Stimulated activated CD4-positive, alpha-beta T cell treated with anti-CD3 and anti-CD28 coated beads, TNF-alpha, amount 100 ng/mL, for 4 hours (primary cell): ENCODE results near the gene DNPH1.

Experiments
- DNase-seq, 3 experiments: peaks; one replicate each; pipeline ENCODE4 v3.0.0-alpha.2; 2020; ENCODE audit warnings: low read depth in 3 of 3

Gene DNPH1

DNA sequence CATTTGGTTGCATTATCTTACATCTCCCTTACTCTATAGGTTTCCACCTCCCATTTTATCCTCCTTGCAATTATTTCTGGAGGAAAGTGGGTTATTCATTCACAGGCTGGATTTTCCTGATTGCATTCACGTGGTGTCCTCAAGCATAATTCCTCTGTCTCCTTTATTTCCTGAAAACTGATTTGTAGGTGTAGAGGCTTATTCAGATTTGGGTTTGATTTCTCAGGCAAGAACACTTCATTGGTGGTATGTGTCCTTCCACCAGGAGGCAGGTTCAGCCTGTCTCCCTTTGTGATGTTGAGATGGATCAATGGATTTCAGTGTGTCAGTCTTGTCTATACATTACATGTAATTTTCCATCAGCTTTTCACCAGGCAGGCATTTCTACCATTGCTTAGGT, 17.3 kb downstream of the DNPH1 start:
- no peak for DNase-seq

DNA sequence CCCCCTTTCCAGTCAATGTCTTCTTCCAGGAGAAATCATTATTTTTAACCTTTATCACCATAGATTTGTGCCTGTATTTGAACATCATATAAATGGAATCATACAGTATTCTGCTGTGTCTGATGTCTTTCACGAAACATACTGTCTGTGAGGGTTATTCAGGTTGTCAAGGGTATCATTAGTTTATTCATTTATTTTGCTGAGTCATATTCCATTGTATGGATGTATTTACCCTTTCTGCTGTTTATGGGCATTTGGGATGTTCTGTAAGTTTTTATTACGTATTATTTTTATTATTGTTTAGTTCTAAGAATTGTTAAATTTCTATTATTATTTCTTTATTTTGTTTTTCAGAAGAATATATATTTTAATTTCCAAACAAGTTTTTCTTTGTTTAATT, 22.0 kb downstream of the DNPH1 start:
- no peak for DNase-seq

DNA sequence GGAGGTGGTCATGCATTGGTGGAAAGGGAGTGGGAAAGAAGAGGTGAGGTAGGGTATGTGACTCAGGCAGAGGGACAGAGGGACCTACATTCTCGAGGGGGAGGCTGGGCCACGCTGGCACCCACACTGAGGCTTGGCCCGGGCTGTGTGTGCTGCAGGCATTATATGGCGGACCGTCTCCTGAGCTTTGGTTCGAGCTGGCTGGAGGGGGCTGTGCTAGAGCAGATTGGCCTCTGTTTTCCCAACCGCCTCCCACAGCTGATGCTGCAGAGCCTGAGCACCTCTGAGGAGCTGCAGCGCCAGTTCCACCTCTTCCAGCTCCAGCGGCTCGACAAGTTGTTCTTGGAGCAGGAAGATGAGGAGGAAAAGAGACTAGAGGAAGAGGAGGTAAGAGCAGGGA, 23.4 kb downstream of the DNPH1 start:
- no peak for DNase-seq

DNA sequence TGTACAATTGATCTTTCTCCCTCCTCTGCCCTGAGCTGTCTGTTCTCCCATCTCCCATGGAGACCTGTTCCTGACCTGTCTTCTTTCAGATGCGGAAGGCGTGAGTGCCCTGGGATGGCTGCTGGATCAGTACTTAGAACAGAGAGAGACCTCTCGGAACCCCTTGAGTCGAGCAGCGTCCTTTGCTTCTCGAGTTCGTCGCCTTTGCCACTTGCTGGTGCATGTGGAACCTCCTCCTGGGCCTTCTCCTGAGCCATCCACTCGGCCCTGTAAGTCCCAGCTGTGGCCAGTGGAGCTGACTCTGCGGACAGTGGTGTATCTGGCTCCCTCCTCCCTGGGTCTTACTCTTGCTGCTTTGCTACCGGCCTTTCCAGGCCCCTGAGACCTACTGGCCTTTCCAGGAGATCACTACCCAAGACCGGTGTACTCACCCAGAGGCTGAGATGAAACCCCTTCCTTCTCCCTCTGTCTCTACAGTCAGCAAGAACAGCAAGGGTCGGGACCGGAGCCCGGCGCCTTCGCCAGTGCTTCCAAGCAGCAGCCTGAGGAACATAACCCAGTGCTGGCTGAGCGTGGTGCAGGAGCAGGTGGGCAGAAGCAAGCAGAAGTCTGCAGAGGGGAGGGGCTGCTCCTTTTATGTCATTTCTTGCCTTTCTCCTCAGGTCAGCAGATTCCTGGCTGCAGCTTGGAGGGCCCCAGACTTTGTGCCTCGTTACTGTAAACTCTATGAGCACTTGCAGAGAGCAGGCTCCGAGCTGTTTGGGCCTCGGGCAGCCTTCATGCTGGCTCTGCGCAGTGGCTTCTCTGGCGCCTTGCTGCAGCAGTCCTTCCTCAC, 24.8 kb downstream of the DNPH1 start:
- no peak for DNase-seq

DNA sequence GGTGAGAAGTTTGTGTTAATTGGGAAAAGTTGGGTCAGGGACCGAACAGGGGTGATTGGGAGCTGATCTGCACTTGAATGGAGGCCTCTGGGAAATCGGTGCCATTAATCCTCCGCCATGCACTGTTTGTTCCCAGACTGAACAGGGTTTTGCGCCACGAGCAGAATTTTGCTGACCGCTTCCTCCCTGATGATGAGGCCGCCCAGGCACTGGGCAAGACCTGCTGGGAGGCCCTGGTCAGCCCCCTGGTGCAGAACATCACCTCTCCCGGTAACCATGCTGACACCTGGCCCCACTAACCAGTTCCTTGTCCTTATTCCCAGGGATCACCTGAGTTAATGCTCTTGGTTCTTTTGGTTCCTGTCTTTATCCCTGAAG, 25.6 kb downstream of the DNPH1 start:
- no peak for DNase-seq

DNA sequence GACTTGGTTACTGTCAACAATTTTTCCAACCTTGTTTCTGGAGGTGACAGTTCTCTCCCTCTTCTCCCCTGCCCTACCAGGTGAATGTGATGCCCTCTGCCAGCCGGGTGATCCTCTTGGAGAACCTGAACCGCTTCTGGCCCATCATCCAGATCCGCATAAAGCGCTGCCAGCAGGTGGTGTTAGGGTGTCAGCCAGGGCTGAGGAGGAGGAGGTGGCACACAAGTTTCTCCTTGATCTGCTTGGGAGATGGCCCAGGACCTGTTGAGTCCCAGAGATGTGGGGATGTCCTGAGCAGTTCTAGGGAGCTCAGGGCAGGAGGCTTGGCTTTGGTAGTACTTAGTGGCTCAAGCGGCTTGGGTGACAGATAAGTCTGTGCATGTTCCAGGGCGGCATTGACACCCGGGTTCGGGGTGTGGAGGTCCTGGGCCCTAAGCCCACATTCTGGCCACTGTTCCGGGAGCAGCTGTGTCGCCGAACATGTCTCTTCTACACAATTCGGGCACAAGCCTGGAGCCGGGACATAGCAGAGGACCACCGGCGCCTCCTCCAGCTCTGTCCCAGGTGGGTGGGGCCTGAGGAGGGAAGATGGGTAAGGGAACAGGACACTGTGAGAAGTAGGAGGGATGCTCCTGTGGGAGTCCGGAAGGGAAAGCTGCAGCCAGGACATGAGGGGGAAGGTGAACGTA, 26.1 kb downstream of the DNPH1 start:
- no peak for DNase-seq

DNA sequence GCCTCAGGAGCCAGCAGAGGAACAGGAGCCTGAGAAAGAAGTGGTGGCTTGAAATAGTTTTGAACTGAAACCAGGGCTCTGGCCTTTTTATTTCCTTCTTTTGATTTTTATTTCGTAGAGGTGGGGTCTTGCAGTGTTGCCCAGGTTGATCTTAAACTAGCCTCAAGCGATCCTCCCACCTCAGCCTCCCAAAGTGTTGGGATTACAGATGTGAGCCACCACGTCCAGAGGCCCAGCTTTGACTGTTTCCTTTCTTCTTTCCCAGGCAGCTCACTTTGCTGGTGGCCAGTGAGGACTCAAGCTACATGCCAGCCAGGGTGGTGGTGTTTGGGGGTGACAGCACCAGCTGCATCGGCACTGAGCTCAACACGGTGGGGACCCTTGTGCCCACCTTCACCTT, 26.8 kb downstream of the DNPH1 start:
- no peak for DNase-seq

DNA sequence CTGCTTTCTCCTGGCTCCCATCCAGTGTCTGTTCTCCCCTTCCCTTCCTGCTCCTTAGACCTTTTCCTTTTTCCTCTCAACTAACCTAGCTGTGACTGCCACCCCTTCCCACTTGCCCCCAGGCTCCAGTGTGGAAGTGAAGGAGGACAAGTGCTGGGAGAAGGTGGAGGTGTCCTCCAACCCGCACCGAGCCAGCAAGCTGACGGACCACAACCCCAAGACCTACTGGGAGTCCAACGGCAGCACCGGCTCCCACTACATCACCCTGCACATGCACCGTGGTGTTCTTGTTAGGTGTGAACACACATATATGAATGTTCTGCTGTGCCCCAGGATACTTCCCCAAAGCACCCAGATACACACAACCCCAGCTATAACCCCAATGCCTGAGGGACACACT, 28.7 kb downstream of the DNPH1 start:
- DNase-seq: no peak

DNA sequence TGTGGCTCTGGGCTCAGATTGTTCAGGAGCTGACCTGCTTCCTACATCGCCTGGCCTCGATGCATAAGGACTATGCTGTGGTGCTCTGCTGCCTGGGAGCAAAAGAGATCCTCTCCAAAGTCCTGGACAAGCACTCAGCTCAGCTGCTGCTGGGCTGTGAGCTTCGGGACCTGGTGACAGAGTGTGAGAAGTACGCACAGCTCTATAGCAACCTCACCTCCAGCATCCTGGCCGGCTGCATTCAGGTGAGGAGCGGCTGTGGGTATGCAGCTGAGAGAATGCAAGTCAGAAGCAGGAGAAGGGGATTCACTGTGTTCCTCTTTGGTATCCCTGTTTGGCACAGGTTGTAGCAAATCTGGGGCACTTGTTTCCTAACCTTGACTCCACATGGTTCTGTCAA, 29.4 kb downstream of the DNPH1 start:
- DNase-seq: no peak

DNA sequence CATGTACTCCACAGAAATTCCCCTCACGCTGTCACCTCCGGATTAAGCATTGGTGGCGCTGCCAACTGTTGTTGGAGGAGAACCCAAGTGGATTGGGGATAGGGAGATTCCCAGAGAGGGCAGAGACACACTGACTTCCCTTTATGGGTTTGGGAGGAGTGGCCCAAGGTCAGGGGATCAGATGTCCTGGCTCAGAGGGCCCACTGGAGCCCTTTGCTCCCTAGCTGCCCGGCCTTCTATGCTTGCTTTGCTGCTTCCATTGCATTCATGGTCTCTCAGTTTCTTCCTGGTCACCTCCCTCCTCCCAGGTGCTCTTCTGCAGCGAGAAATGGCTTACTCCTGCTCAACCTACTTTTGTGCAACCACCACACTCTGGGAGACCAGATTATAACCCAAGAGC, 32.9 kb downstream of the DNPH1 start:
- DNase-seq: no peak

DNA sequence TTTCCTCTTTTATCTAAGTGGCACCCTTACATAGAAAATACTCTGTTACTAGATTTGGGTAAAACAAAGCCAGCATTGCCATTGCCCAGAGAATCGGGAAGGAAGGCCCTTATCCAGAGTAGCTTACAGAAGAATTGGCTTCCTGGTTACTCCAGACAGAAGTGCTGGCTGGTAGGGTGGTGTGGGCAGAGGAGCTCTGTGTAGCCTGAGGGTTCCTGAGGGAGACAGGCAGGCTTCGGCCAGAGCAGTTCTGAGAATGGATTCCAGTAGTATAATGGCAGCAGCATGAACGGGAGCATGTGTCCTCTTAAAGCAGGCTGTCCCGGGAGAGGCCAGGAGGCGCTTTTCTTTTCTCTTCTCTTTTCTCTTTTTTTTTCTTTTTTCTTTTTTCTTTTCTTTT, 35.4 kb downstream of the DNPH1 start:
- DNase-seq: no peak

DNA sequence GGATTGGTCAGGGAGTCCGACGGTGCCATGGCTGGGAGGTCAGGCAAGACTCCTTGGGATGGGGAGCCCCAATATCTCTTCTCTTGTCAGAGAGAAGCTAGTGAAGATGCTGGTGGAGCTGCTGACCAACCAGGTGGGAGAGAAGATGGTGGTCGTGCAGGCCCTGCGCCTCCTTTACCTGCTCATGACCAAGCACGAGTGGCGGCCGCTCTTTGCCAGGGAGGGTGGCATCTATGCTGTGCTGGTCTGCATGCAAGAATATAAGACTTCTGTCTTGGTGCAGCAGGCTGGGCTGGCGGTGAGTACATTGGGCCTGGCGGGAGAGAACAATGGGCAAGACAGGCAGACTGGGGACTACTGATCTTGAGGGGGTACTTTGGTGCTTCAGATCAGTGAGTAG, 36.4 kb downstream of the DNPH1 start:
- no peak for DNase-seq

DNA sequence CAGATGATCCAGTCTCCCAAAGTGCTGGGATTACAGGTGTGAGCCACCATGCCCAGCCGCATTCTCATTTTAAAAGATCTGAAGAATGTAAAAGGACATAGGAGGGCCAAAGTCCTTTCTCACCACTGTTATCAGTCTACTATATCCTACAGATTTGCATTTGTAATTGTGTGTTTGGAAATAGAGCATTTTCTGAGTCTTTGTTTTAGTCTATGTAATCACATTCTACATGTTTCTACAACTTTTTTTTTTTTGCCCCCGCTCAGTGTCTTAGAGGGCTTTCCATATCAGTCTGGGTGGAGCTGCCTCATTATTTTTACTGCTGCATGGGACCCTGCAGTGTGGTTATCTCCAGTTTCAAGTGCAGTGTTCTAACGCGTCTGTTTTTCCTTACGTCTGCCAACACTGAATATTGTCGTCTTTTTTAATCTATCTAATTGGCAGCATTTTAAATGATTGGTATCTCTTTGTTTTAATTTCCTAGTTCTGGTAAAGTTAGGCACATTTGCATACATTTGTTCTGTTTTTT, 39.4 kb downstream of the DNPH1 start:
- no peak for DNase-seq

DNA sequence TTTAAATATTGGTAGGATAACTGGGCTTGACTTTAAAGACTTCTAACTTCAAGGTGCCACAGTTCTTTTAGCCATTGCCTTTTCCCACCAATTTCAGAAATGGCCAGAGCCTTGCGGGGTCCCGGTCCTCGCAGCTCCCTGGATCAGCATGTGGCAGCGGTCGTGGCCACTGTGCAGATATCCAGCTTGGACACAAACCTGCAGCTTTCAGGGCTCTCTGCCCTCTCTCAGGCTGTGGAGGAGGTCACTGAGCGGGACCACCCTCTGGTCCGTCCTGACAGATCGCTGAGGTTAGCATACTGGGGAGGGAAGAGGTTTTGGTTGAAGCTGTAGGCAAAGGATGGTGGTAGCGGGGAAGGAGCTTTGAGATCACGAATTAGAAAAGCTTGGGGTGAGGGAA, 40.9 kb downstream of the DNPH1 start:
- DNase-seq: no peak

DNA sequence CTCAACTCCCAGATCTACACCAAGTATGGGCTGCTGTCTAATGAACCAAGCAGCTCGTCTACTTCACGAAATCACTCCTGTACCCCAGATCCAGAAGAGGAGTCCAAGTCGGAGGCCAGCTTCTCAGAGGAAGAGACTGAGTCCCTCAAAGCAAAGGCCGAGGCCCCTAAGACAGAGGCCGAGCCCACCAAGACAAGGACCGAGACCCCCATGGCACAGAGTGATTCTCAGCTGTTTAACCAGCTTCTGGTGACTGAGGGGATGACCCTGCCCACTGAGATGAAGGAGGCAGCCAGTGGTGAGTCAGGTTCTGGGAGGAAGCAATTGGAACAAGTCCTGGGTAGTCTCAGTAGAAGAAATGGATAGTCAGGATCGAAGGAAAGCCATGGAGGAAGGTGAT, 41.5 kb downstream of the DNPH1 start:
- no peak for DNase-seq

DNA sequence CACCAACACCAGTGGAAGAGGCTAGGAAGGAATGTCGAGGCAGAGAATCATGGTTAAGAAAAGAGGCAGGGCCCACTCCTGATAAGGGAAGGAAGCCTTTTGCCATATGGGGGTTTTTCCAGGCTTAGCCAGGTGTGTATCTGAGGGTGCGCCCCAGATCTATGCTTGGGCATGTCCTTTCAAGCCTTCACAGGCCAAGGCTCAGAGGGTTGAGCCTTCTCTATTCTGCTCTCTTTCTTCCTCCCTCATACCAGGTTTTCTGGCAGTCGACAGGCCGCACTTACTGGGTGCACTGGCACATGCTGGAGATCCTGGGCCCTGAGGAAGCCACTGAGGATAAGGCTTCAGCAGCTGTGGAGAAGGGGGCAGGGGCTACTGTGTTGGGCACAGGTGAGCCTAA, 42.6 kb downstream of the DNPH1 start:
- DNase-seq: no peak

DNA sequence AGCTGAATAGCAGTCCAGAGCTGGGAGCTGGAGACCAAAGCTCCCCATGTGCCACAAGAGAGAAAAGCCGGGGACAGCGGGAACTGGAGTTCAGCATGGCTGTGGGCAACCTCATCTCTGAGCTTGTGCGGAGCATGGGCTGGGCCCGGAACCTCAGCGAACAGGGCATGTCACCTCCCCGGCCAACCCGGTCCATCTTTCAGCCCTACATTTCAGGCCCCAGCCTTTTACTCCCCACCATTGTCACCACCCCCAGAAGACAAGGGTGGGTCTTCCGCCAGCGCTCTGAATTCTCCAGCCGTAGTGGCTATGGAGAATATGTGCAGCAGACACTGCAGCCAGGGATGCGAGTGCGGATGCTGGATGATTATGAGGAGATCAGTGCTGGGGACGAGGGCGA, 43.3 kb downstream of the DNPH1 start:
- DNase-seq: no peak

DNA sequence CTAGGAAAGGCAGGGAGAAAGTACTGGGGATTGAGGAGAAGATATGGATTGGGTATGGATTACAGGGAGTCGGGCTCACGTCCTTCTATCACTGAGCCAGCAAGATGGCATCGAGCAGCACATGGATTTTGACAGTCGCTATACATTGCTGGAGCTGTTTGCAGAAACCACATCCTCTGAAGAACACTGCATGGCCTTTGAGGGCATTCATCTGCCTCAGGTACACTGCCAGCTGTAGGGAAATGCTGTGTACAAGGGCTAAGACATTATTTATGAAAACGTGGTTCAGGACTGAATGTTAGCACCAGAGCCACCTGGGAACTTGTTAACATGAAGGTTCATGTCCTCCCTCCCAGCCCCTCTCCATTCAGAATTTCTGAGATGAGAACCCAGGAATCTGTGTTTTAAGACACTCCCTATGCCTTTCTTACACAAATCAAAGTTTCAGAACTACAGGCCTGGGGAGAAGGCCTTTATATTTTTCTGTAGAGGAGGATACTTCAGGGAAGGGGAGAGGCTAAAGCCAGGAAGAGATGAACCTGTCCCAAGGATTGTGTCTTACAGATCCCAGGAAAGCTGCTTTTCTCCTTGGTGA, 43.8 kb downstream of the DNPH1 start:
- DNase-seq: no peak

DNA sequence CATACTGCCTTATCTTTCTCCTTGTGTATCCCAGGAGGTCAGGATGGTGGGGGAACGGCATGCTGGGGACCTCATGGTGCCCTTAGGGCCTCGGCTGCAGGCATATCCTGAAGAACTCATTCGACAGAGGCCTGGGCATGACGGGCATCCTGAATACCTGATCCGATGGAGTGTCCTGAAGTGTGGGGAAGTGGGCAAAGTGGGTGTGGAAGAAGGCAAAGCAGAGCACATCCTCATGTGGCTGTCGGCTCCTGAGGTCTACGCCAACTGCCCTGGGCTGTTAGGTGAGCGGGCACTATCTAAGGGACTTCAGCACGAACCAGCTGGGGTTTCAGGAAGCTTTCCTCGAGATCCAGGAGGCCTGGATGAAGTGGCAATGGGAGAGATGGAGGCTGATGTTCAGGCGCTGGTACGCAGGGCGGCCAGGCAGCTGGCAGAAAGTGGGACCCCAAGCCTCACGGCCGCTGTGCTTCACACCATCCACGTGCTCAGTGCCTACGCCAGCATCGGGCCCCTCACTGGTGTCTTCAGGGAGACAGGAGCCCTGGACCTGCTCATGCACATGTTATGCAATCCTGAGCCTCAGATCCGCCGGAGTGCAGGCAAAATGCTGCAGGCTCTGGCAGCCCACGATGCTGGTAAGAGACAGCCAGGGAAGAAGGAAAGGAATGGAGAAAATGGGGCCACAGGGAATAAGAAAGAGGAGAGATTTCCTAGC, 44.9 kb downstream of the DNPH1 start:
- DNase-seq: no peak

DNA sequence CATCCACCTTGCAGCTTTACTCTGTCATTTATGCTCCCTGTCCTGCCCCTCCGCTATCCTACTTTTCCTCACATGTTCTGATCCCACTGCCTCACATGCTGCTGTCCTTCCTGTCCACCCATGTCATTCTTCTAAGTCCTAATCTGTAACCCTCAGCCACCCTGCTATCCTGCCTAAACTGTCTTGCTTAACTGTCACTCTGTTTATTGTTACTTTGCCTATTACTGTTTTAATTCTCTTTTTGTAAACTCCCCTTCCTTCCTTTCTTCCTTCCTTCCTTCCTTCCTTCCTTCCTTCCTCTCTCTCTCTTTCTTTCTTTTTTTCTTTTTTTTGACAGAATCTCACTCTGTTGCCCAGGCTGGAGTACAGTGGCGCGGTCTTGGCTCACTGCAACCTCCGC, 45.8 kb downstream of the DNPH1 start:
- DNase-seq: no peak

DNA sequence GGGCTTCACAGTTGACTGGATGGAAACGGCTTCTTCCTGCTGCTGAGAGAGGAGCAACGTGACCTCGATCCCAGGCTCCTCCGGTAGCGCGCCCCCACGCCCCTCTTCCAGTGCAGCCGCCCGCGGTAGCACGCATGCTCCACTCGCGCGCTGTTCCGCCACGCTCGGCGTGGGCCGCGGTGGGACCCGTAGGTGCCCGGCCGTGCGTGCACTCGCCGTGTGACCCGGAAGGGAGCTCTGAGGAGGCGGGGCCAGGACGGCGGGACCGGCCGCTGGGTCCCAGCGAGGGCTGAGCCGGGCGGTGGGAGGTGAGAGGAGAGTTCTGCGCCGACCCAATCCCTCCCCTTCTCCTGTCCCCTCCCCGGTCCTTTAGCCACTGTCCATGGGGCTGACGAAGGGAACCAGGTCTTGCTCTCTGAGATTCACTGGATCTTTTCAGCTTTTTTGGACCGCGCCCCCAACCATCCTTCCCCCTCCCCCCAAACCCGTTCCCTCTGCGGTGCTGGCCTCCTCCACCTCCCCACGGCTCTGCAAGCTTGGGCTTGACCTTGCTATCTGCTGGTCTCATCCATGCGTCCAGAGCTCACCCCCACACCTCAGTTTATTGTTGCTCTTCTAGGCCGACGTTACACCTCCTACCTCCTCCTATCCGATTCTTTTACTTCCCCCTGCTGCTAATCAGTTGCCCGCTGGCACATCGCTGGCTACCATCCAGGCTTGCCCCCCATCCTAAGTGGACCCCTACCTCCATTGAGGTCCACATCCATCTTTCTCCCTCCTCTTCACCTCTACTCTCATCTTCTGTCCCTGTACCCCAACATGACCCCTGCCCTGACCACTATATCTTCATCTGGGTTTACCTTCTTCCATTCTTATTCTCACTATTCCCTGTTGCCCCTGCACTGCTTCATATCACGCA, 47.1 kb downstream of the DNPH1 start, which contains the start of gene CUL9:
CUL9 (plus strand) TSS at position 255 of the 919 bp plus-strand sequence. CDS start 2,115 bp downstream, outside the sequence.
- DNase-seq: peak; percentile 54 to 69 (median 61)
